ENCODE measurements around the gene HMCN1.

The HMCN1 gene

GRCh38 chr1:185846672-185847444 is 112.7 kb downstream of the HMCN1 start:
- Histone ChIP-seq H2AFZ (ENCODE audit: low read length) (no peak overlapping the region), H3K9me3 (replicated peaks; ENCODE audit: insufficient read depth, low read length) (no peaks in the 10 kb centered on the region), H3K27me3 (replicated peaks; ENCODE audit: insufficient read depth, low read length) (no peaks in the 10 kb centered on the region), H3K4me3 (ENCODE audit: low read length) (no peak overlapping the region), H3F3A (ENCODE audit: insufficient read depth, low read length) (no peaks in the 10 kb centered on the region), H3K4me1 (ENCODE audit: low read length) (no peaks in the 10 kb centered on the region), H3K36me3 (replicated peaks; ENCODE audit: insufficient read depth, low read length) (no peaks in the 10 kb centered on the region), H3K4me2 (ENCODE audit: low read depth, low read length) (no peak overlapping the region), H4K20me1 (ENCODE audit: insufficient read depth, low read length) (no peaks in the 10 kb centered on the region; the same call in 1 of the 2 replicates), H3K9me2 (replicated peaks; ENCODE audit: insufficient read depth, low read length) (no peaks in the 10 kb centered on the region), H3K9ac (ENCODE audit: low read length) (no peak overlapping the region), H3K27ac (ENCODE audit: low read length) (no peak overlapping the region), H3K79me2 (ENCODE audit: low read length) (no peaks in the 10 kb centered on the region)
- TF ChIP-seq EZH2phosphoT487 (IDR thresholded peaks at IDR 0.05; ENCODE audit: low read length) (no peak), CTCF (IDR thresholded peaks at IDR 0.05; ENCODE audit: low read length) (no peak), EZH2 (optimal IDR thresholded peaks at IDR 0.05; ENCODE audit: low read depth, low read length) (no peak)
- DNase-seq: no peak

- TF ChIP-seq EZH2 (optimal IDR thresholded peaks at IDR 0.05; ENCODE audit: low read depth, low read length): no peak
- no peak for TF ChIP-seq EZH2phosphoT487 (IDR thresholded peaks at IDR 0.05; ENCODE audit: low read length)
- no peak for TF ChIP-seq CTCF (IDR thresholded peaks at IDR 0.05; ENCODE audit: low read length)
- Histone ChIP-seq H3K27ac (ENCODE audit: low read length) (no peak overlapping the region), H3K9ac (ENCODE audit: low read length) (no peak overlapping the region), H3K79me2 (ENCODE audit: low read length) (no peaks in the 10 kb centered on the region), H3K4me2 (ENCODE audit: low read depth, low read length) (no peak overlapping the region), H3F3A (ENCODE audit: insufficient read depth, low read length) (no peaks in the 10 kb centered on the region), H2AFZ (ENCODE audit: low read length) (no peak overlapping the region), H3K4me1 (ENCODE audit: low read length) (no peaks in the 10 kb centered on the region), H3K36me3 (replicated peaks; ENCODE audit: insufficient read depth, low read length) (no peaks in the 10 kb centered on the region), H3K27me3 (replicated peaks; ENCODE audit: insufficient read depth, low read length) (no peaks in the 10 kb centered on the region), H4K20me1 (ENCODE audit: insufficient read depth, low read length) (no peaks in the 10 kb centered on the region; the same call in 1 of the 2 replicates), H3K9me2 (replicated peaks; ENCODE audit: insufficient read depth, low read length) (no peaks in the 10 kb centered on the region), H3K9me3 (replicated peaks; ENCODE audit: insufficient read depth, low read length) (no peaks in the 10 kb centered on the region), H3K4me3 (ENCODE audit: low read length) (no peak overlapping the region)
- no peak for DNase-seq
These were observed 114.8 kb downstream of the HMCN1 start for GRCh38 chr1:185849014-185849413.

- no peaks in the 10 kb centered on the region; the same call in 1 of the 2 replicates for H4K20me1 ChIP-seq (ENCODE audit: insufficient read depth, low read length)
- H3K9me2 ChIP-seq (replicated peaks; ENCODE audit: insufficient read depth, low read length): no peaks in the 10 kb centered on the region
- no peak overlapping the region for H3K4me3 ChIP-seq (ENCODE audit: low read length)
- no peaks in the 10 kb centered on the region for H3K27me3 ChIP-seq (replicated peaks; ENCODE audit: insufficient read depth, low read length)
- H3F3A ChIP-seq (ENCODE audit: insufficient read depth, low read length): no peaks in the 10 kb centered on the region
- no peak for DNase-seq
- H3K27ac ChIP-seq (ENCODE audit: low read length): no peak overlapping the region
- no peaks in the 10 kb centered on the region for H3K4me1 ChIP-seq (ENCODE audit: low read length)
- no peaks in the 10 kb centered on the region for H3K79me2 ChIP-seq (ENCODE audit: low read length)
- no peak for TF ChIP-seq EZH2phosphoT487 (IDR thresholded peaks at IDR 0.05; ENCODE audit: low read length)
- no peak for TF ChIP-seq CTCF (IDR thresholded peaks at IDR 0.05; ENCODE audit: low read length)
- no peak for TF ChIP-seq EZH2 (optimal IDR thresholded peaks at IDR 0.05; ENCODE audit: low read depth, low read length)
- H3K4me2 ChIP-seq (ENCODE audit: low read depth, low read length): no peak overlapping the region
- H2AFZ ChIP-seq (ENCODE audit: low read length): no peak overlapping the region
- no peaks in the 10 kb centered on the region for H3K9me3 ChIP-seq (replicated peaks; ENCODE audit: insufficient read depth, low read length)
- H3K36me3 ChIP-seq (replicated peaks; ENCODE audit: insufficient read depth, low read length): no peaks in the 10 kb centered on the region
- no peak overlapping the region for H3K9ac ChIP-seq (ENCODE audit: low read length)
These were observed 116.2 kb downstream of the HMCN1 start for GRCh38 chr1:185850366-185850765.
